Muscle of leg (tissue), 11 donors: ENCODE results near the gene TCOF1. TPM values are rescaled to one million over a fixed set of nuclear protein-coding genes. Genes with fewer than 3 reads are reported as not detected.

Source experiments
- DNase-seq: peaks from one replicate; pipeline ENCODE4 v3.0.0; 2013
- H3K27ac ChIP-seq: one replicate; pipeline ENCODE4 v1.5.1; 2013; ENCODE audit warnings: mild to moderate bottlenecking, low read length, control low read depth
- H3K27me3 ChIP-seq: one replicate; pipeline ENCODE4 v1.6.1; 2013; ENCODE audit warnings: low read length; ENCODE audit not compliant: control insufficient read depth, insufficient read depth
- H3K36me3 ChIP-seq: one replicate; pipeline ENCODE4 v1.6.1; 2013; ENCODE audit warnings: low read length; ENCODE audit not compliant: control insufficient read depth, insufficient read depth
- H3K4me1 ChIP-seq: one replicate; pipeline ENCODE4 v1.6.1; 2013; ENCODE audit warnings: low read length; ENCODE audit not compliant: control insufficient read depth, insufficient read depth
- H3K4me3 ChIP-seq: one replicate; pipeline ENCODE4 v1.5.1; 2013; ENCODE audit warnings: low read length, control low read depth
- H3K9me3 ChIP-seq: replicated peaks from 2 replicates; pipeline ENCODE4 v1.6.1; 2013; ENCODE audit warnings: low read depth, low read length; ENCODE audit not compliant: control insufficient read depth
- WGBS: methylation state at CpG from one replicate; pipeline ENCODE4 v1.1.5; 2013; ENCODE audit warnings: missing lambda C conversion rate; ENCODE audit not compliant: insufficient coverage; 5-methylcytosine and 5-hydroxymethylcytosine counted together
- polyA plus RNA-seq, 8 donors: library from polyadenylated mRNA; unstranded; fragments of 120-200 nt; gene quantifications; one replicate each; pipeline versions ENCODE4 v1.2.1 to v1.2.3, GENCODE V29; 2013; ENCODE audit warnings: inconsistent platforms in 1 of 8, low replicate concordance in 1 of 8; ENCODE audit not compliant: insufficient read length in 8 of 8, insufficient read depth in 1 of 8
- total RNA-seq: library from RNA; stranded (reverse); fragments of 120-200 nt; gene quantifications from one replicate; pipeline ENCODE4 v1.2.4, GENCODE V29; 2013

TCOF1 gene
- total and polyA plus RNA-seq, 9 donors = 12.6 to 26.1 (median 22.5) TPM

GRCh38 chr5:150313921-150314716 lies 43.4 kb upstream of the TCOF1 start:
- H3K36me3 ChIP-seq = no peaks in the 10 kb centered on the region
- no peaks in the 10 kb centered on the region for H3K27me3 ChIP-seq
- WGBS = 37% methylated on average over 5 of the region's 6 CpGs
- H3K4me1 ChIP-seq = peaks cover 18% of the 10 kb centered on the region
- H3K4me3 ChIP-seq = no peak overlapping the region
- H3K27ac ChIP-seq = no peak overlapping the region
- no peak for DNase-seq
- no peaks in the 10 kb centered on the region for H3K9me3 ChIP-seq

GRCh38 chr5:150315245-150315644 lies 42.3 kb upstream of the TCOF1 start:
- H3K9me3 ChIP-seq = no peaks in the 10 kb centered on the region
- H3K36me3 ChIP-seq = no peaks in the 10 kb centered on the region
- WGBS = 100% methylated on average over 2 of the region's 4 CpGs
- H3K27ac ChIP-seq = no peak overlapping the region
- peaks cover 18% of the 10 kb centered on the region for H3K4me1 ChIP-seq
- no peak for DNase-seq
- no peak overlapping the region for H3K4me3 ChIP-seq
- no peaks in the 10 kb centered on the region for H3K27me3 ChIP-seq

GRCh38 chr5:150316320-150316719 lies 41.2 kb upstream of the TCOF1 start:
- H3K36me3 ChIP-seq = no peaks in the 10 kb centered on the region
- no CpG with 5 or more reads among the region's 3 CpGs for WGBS
- no peak for DNase-seq

GRCh38 chr5:150317048-150318003 lies 40.2 kb upstream of the TCOF1 start:
- Histone ChIP-seq H3K27ac (no peak overlapping the region), H3K36me3 (no peaks in the 10 kb centered on the region), H3K4me3 (no peak overlapping the region), H3K27me3 (no peaks in the 10 kb centered on the region), H3K9me3 (no peaks in the 10 kb centered on the region), H3K4me1 (peaks cover 22% of the 10 kb centered on the region)
- no peak for DNase-seq
- WGBS = 80% methylated on average over 6 of the region's 11 CpGs

More at GRCh38 chr5:150316320-150316719, 41.2 kb upstream of the TCOF1 start:
- no peaks in the 10 kb centered on the region for H3K27me3 ChIP-seq
- H3K9me3 ChIP-seq = no peaks in the 10 kb centered on the region
- H3K27ac ChIP-seq = no peak overlapping the region
- no peak overlapping the region for H3K4me3 ChIP-seq
- peaks cover 22% of the 10 kb centered on the region for H3K4me1 ChIP-seq

GRCh38 chr5:150318613-150319483 lies 38.6 kb upstream of the TCOF1 start:
- Histone ChIP-seq H3K27ac (no peak overlapping the region), H3K27me3 (no peaks in the 10 kb centered on the region), H3K4me3 (no peak overlapping the region), H3K4me1 (peaks cover 20% of the 10 kb centered on the region), H3K36me3 (no peaks in the 10 kb centered on the region), H3K9me3 (no peaks in the 10 kb centered on the region)
- no peak for DNase-seq
- WGBS = 52% methylated on average over 6 of the region's 9 CpGs

GRCh38 chr5:150319484-150319790 lies 38.1 kb upstream of the TCOF1 start:
- H3K4me3 ChIP-seq = no peak overlapping the region
- no CpG with 5 or more reads among the region's 6 CpGs for WGBS
- no peak for DNase-seq

GRCh38 chr5:150320044-150320613 lies 37.4 kb upstream of the TCOF1 start:
- Histone ChIP-seq H3K4me3 (no peak overlapping the region), H3K9me3 (no peaks in the 10 kb centered on the region), H3K36me3 (no peaks in the 10 kb centered on the region), H3K4me1 (peaks cover 16% of the 10 kb centered on the region), H3K27me3 (no peaks in the 10 kb centered on the region), H3K27ac (no peak overlapping the region)
- peak; percentile 80 for DNase-seq
- no CpG with 5 or more reads among the region's 2 CpGs for WGBS

More at GRCh38 chr5:150319484-150319790, 38.1 kb upstream of the TCOF1 start:
- H3K27me3 ChIP-seq = no peaks in the 10 kb centered on the region
- no peaks in the 10 kb centered on the region for H3K9me3 ChIP-seq
- no peak overlapping the region for H3K27ac ChIP-seq
- H3K36me3 ChIP-seq = no peaks in the 10 kb centered on the region
- peaks cover 16% of the 10 kb centered on the region for H3K4me1 ChIP-seq

GRCh38 chr5:150321211-150321610 lies 36.3 kb upstream of the TCOF1 start:
- Histone ChIP-seq H3K27ac (no peak overlapping the region), H3K9me3 (no peaks in the 10 kb centered on the region), H3K27me3 (no peaks in the 10 kb centered on the region), H3K4me1 (peaks cover 16% of the 10 kb centered on the region), H3K36me3 (no peaks in the 10 kb centered on the region), H3K4me3 (no peak overlapping the region)
- 100% methylated on average over 1 of the region's 1 CpG for WGBS
- DNase-seq = no peak

GRCh38 chr5:150321784-150322183 lies 35.7 kb upstream of the TCOF1 start:
- H3K27ac ChIP-seq = no peak overlapping the region
- H3K4me3 ChIP-seq = no peak overlapping the region
- no peak for DNase-seq
- H3K4me1 ChIP-seq = peaks cover 16% of the 10 kb centered on the region
- no peaks in the 10 kb centered on the region for H3K9me3 ChIP-seq
- no peaks in the 10 kb centered on the region for H3K36me3 ChIP-seq
- WGBS = no CpG with 5 or more reads among the region's 1 CpG
- no peaks in the 10 kb centered on the region for H3K27me3 ChIP-seq
